ENCODE measurements around the gene TEX48.

GRCh38 chr9:114674798-114675540 is 7.0 kb downstream of the TEX48 start:
- TF ChIP-seq SUZ12 (IDR thresholded peaks at IDR 0.05): no peak
- TF ChIP-seq SP1 (IDR thresholded peaks at IDR 0.05): no peak
- TF ChIP-seq ELF4 (IDR thresholded peaks at IDR 0.05): no peak
- no peak for TF ChIP-seq BHLHE40 (IDR thresholded peaks at IDR 0.05; ENCODE audit: borderline replicate concordance)
- TF ChIP-seq TARDBP (IDR thresholded peaks at IDR 0.05): no peak
- no peak for TF ChIP-seq FOXM1 (IDR thresholded peaks at IDR 0.05; ENCODE audit: borderline replicate concordance)
- no peak for TF ChIP-seq L3MBTL2 (conservative IDR thresholded peaks at IDR 0.05)
- TF ChIP-seq ZNF384 (IDR thresholded peaks at IDR 0.05): no peak
- TF ChIP-seq NFRKB (IDR thresholded peaks at IDR 0.05): no peak
- TF ChIP-seq LEF1 (IDR thresholded peaks at IDR 0.05; ENCODE audit: borderline replicate concordance): no peak
- TF ChIP-seq FOXA1 (IDR thresholded peaks at IDR 0.05): no peak
- no peak for TF ChIP-seq PKNOX1 (IDR thresholded peaks at IDR 0.05)
- no peak for TF ChIP-seq HDGF (IDR thresholded peaks at IDR 0.05; ENCODE audit: borderline replicate concordance)

Data from HEK293T (cell line).